Ascending aorta (tissue), 2 donors: Measurements from ENCODE around the gene PNLDC1. TPM values are rescaled to one million over a fixed set of nuclear protein-coding genes. Genes with fewer than 3 reads are reported as not detected.
"Not testable (repeated sequence)": the region's sequence is repeated elsewhere in the genome, so short reads cannot be mapped to it uniquely, and the experiment has no call there.

ENCODE experiments used
- DNase-seq, 2 donors: peaks; one replicate each; pipeline ENCODE4 v3.0.0-alpha.2; 2019; ENCODE audit warnings: low spot score in 2 of 2
- H3K27ac ChIP-seq, 2 donors: fragments of 200-600 bp; sonication (generic); one replicate each; pipeline ENCODE4 v1.5.1; 2016 to 2017; ENCODE audit warnings: mild to moderate bottlenecking in 1 of 2
- H3K27me3 ChIP-seq: fragments of 200-600 bp; sonication (generic); one replicate; pipeline ENCODE4 v1.5.1; 2017
- H3K36me3 ChIP-seq, 2 donors: fragments of 200-600 bp; sonication (generic); one replicate each; pipeline ENCODE4 v1.5.1; 2016
- H3K4me1 ChIP-seq, 2 donors: fragments of 200-600 bp; sonication (generic); one replicate each; pipeline ENCODE4 v1.5.1; 2016 to 2017; ENCODE audit warnings: mild to moderate bottlenecking in 1 of 2
- H3K4me3 ChIP-seq, 2 donors: fragments of 200-600 bp; sonication (generic); one replicate each; pipeline ENCODE4 v1.5.1; 2016 to 2017; ENCODE audit warnings: mild to moderate bottlenecking in 1 of 2
- H3K9me3 ChIP-seq, 2 donors: fragments of 200-600 bp; sonication (generic); one replicate each; pipeline ENCODE4 v1.5.1; 2016
- CTCF ChIP-seq, 3 experiments: fragments of 200-600 bp in 2 of 3; fragments of 450-650 bp in 1 of 3; sonication (generic) in 2 of 3; IDR thresholded peaks; one replicate each; pipeline ENCODE4 v1.5.1; 2016 to 2019; ENCODE audit warnings: antibody characterized with exemption in 3 of 3, mild to moderate bottlenecking in 1 of 3, moderate library complexity in 1 of 3
- intact Hi-C: fragments of 100-400 bp; cut with DNase I; formaldehyde crosslinking; loops from one replicate; pipeline ENCODE4 v1.15.1; 2023
- total RNA-seq: library from RNA; depleted of rRNA; stranded (reverse); fragments of >200 nt; gene quantifications from one replicate; pipeline ENCODE4 v1.1.0, GENCODE V29; 2016

The PNLDC1 gene
- total RNA-seq, 1 donor from 2014 or later = not detected

DNA sequence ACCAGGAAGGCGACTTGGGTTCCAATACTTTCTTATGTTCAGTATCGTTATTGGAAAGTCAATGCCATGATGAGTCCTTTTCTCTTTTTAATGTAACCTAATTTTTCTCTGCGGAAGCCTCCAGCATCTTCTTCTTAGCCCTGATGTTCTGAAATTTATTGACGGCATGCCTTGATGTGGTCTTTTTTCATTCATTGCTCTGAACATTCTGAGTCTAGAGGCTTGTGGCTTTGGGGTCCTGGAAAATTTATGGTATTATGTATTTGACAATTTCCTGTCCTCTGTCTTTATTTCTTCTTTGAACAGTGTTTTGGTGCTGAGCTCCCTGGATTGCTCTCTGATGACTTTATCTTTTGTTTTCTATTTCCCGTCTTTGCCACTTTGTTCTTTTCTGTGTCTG, 62.0 kb downstream of the PNLDC1 start:
- H3K27ac ChIP-seq = no peak overlapping the region
- no peak for TF ChIP-seq CTCF (IDR thresholded peaks at IDR 0.05)
- no peaks in the 10 kb centered on the region for H3K36me3 ChIP-seq
- H3K4me3 ChIP-seq = no peak overlapping the region
- intact Hi-C loops = loop anchor here (2.0 to 10.0 kb wide), 3 partner anchors 175 to 673 kb away; no protein-coding TSS in a partner anchor
- DNase-seq = no peak
- H3K4me1 ChIP-seq = no peaks in the 10 kb centered on the region
- no peaks in the 10 kb centered on the region for H3K27me3 ChIP-seq
- H3K9me3 ChIP-seq = no peaks in the 10 kb centered on the region

DNA sequence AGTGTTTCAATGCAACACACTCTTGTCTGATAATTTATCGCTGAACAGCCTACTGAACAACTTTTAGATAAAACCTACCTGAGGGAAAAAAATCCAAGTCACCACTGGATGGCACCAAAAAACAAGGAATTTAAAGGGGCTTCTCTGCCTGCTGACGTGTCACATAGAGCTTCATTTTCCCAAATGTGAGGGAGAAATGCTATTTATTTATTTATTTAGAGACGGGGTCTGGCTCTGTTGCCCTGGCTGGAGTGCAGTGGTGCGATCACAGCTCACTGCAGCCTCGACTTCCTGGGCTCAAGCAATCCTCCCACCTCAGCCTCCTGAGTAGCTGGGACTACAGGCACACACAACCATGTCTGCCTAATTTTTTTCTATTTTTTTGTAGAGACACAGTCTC, 63.3 kb downstream of the PNLDC1 start:
- peak; percentile 34 to 61 (median 55) for TF ChIP-seq CTCF (IDR thresholded peaks at IDR 0.05)
- DNase-seq = not testable (repeated sequence)
- intact Hi-C loops = loop anchor here (1.0 to 10.0 kb wide), 4 partner anchors 78 to 671 kb away; no protein-coding TSS in a partner anchor

DNA sequence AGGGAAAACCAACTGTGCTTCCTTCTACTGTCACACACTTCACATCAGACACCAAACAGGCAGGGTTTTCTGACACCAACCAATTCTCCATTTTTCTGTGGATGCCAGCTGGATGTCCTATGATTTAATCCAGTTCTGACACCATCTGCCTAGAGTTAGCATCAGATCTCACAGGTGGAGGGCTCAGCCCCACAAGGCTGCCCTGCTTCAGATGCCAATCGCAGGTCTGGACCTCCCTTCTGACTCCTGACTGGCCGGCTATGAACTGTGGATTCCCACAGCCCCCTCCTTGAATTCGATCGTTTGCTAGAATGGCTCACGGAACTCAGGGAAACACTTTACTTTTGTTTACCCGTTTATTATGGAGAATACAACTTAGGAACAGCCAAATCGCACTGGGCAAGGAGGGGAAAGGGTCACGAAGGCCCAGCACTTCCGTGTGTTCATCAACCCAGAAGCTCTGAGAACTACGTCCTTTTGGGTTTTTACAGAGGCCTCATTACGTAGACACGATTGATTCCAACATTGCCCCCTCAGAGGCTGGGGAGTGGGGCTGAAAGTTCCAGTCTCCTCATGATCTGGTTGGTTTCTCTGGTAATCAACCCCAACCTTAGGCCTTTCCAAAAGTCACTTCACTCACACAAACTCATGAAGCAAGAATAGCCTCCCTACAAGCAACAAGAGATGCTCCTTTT, 65.3 kb downstream of the PNLDC1 start:
- Histone ChIP-seq H3K4me3 (no peak overlapping the region), H3K27me3 (no peaks in the 10 kb centered on the region), H3K36me3 (no peaks in the 10 kb centered on the region), H3K4me1 (no peaks in the 10 kb centered on the region), H3K9me3 (peaks cover 0 to 5% of the 10 kb centered on the region in 2 donors), H3K27ac (no peak overlapping the region)
- DNase-seq = no peak
- TF ChIP-seq CTCF (IDR thresholded peaks at IDR 0.05) = no peak
- intact Hi-C loops = loop anchor here (10.0 kb wide), 1 partner anchor 589 kb away; no protein-coding TSS in a partner anchor

More for the DNA sequence above, 63.3 kb downstream of the PNLDC1 start:
- not testable (repeated sequence) for H3K36me3 ChIP-seq, H3K27ac ChIP-seq, H3K9me3 ChIP-seq, H3K27me3 ChIP-seq, H3K4me1 ChIP-seq, H3K4me3 ChIP-seq

DNA sequence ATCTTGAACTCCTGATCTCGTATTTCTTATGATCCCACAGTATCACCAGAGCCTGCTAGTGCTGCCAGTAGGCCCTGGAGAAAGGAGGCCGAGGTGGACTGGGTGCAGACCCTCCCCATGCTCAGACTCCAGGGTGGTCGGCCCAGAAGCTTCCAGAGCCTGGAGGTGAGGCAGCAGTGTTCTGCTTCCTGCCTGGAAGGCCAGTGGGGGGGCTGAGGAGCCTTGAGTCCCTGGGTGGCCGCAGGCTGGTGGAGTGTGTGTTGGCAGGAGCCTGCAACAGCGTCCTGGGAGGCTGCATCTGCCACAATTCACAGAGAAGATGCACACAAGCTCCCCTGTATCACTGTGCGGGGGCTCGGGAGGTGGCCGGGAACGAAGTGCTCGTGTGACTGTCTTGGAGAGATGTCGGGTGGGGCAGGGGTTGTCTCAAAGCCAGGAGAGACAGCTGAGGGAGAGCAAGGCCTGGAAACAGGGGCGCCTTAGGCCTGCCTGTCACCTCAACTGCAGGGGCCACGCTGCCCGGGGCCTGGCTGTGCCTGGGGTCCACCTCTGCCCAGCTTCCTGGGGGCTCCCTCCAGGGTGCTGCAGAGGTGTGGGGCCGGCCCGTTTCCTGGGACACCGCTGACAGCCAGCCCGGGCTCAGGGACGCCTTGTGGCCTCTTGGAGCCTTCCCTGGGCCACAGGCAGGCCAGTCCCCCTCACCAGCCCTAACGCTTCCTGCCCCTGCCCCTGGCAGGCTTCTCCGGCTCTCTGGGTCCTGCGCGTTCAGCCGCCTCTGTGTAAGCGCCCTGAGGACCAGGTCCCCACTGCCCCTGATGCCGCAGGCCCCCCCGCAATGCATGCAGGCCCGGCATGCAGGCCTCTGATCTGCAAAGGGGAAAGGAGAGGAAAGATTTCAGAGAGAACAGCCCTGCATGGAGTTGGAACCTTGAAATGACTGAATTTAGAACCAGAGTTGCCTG, 66.5 kb downstream of the PNLDC1 start:
- Histone ChIP-seq H3K36me3 (no peaks in the 10 kb centered on the region), H3K4me1 (peaks cover 2 to 5% of the 10 kb centered on the region in 2 donors), H3K9me3 (peaks cover 0 to 5% of the 10 kb centered on the region in 2 donors), H3K4me3 (no peak overlapping the region), H3K27me3 (no peaks in the 10 kb centered on the region), H3K27ac (no peak overlapping the region)
- no peak for TF ChIP-seq CTCF (IDR thresholded peaks at IDR 0.05)
- intact Hi-C loops = loop anchor here (10.0 kb wide), 1 partner anchor 588 kb away; no protein-coding TSS in a partner anchor
- DNase-seq = no peak

Other genes starting within 250 kb of the PNLDC1 start
- 205 TPM for gene SOD2, start 107.0 kb upstream of the PNLDC1 start, total RNA-seq
- gene WTAP, start 72.8 kb upstream of the PNLDC1 start, total RNA-seq = 44.6 TPM
- gene ACAT2, start 38.2 kb upstream of the PNLDC1 start, total RNA-seq = 0.85 TPM
- gene TCP1, start 10.7 kb upstream of the PNLDC1 start, total RNA-seq = 46.7 TPM
- gene MRPL18, start 9.8 kb upstream of the PNLDC1 start, total RNA-seq = 119 TPM
- gene MAS1, start 90.7 kb downstream of the PNLDC1 start, total RNA-seq = not detected
- gene IGF2R, start 168.8 kb downstream of the PNLDC1 start, total RNA-seq = 104 TPM